ENCODE data around the gene STK39.

The STK39 gene

DNA sequence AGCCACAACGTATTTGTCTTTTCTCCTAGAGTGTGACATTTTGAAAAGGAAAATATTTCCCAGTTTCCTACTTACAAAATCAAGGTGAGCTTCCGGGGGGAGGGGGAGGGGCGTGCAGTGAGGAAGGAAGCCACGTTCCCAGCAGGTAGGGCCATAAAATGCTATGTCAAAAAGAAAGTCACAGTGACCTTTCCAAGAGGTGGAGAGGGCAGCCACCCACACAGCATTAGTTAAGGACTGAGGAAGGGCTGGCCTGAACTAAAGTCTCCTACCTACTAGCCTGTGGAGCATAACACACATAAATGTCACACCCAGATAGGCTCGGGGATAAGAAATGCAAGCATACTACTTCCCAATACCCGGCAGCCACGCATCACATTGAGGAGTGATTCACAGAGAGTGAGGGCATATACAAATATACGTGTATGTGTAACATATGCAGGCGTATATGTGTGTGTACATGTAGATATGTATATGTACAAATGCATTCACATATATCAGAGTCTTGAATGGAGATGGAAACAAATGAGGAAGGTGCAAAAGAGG is 191.1 kb downstream of the STK39 start:
- in situ Hi-C loops (cut with HindIII; ENCODE audit: low sequenced_read_pairs), result no loop called here
- H3K4me3 ChIP-seq (ENCODE audit: low read depth, low read length), result no peak overlapping the region
- TF ChIP-seq, protein P1, sequence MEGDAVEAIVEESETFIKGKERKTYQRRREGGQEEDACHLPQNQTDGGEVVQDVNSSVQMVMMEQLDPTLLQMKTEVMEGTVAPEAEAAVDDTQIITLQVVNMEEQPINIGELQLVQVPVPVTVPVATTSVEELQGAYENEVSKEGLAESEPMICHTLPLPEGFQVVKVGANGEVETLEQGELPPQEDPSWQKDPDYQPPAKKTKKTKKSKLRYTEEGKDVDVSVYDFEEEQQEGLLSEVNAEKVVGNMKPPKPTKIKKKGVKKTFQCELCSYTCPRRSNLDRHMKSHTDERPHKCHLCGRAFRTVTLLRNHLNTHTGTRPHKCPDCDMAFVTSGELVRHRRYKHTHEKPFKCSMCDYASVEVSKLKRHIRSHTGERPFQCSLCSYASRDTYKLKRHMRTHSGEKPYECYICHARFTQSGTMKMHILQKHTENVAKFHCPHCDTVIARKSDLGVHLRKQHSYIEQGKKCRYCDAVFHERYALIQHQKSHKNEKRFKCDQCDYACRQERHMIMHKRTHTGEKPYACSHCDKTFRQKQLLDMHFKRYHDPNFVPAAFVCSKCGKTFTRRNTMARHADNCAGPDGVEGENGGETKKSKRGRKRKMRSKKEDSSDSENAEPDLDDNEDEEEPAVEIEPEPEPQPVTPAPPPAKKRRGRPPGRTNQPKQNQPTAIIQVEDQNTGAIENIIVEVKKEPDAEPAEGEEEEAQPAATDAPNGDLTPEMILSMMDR (IDR thresholded peaks at IDR 0.05; ENCODE audit: low read depth, low read length, missing control alignments), result no peak
- DNase-seq (ENCODE audit: low read depth), result no peak

DNA sequence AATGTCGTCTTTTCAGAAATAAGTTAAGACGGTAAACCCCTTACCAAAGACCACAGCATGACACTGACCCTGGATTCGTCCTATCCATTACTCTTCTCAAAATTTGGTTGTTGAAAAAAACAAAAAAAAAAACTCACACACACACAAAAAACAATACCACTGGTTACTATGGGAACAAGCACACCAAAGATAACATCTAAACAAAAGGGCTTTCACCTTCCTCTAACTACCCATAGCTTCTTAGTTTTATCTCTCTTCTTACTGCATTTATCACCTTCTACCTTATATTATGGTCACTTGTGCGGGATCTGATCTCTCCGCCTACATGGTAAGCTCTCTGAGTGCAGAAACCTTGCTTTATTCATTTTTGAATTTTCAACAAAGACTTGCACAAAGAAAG is 192.7 kb downstream of the STK39 start:
- DNase-seq (ENCODE audit: low read depth), result no peak
- in situ Hi-C loops (cut with HindIII; ENCODE audit: low sequenced_read_pairs), result loop anchor here (5.0 kb wide), 1 partner anchor 47 kb away; no protein-coding TSS in a partner anchor
- no peak overlapping the region for H3K4me3 ChIP-seq (ENCODE audit: low read depth, low read length)
- TF ChIP-seq, protein P1 (IDR thresholded peaks at IDR 0.05; ENCODE audit: low read depth, low read length, missing control alignments), result no peak

- TF ChIP-seq, protein P1 (IDR thresholded peaks at IDR 0.05; ENCODE audit: low read depth, low read length, missing control alignments), result no peak
- H3K4me3 ChIP-seq (ENCODE audit: low read depth, low read length), result no peak overlapping the region
- no peak for DNase-seq (ENCODE audit: low read depth)
- in situ Hi-C loops (cut with HindIII; ENCODE audit: low sequenced_read_pairs), result loop anchor here (5.0 kb wide), 1 partner anchor 46 kb away; no protein-coding TSS in a partner anchor
Observed at GRCh38 chr2:168053676-168054075, 193.7 kb downstream of the STK39 start.

DNA sequence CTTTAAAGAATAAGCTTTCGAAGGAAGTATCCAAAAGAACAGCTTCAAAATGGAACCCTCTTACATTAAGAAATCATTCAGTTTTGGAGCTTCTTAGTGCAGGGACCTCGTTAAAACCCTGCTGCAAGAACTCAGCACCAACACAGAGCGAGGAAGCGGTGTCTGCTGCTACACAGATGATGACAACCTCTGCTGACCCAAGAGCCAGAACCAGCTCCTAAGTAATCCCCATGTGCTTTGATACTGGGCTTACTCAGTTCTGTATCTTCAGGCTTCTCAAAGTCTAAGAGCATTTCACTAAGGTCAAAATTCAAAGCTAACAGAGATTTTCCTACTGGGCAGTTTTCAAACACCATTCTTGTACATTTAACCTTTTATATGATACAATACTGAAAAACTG is 194.6 kb downstream of the STK39 start:
- in situ Hi-C loops (cut with HindIII; ENCODE audit: low sequenced_read_pairs), result loop anchor here (5.0 kb wide), 1 partner anchor 45 kb away; no protein-coding TSS in a partner anchor
- TF ChIP-seq, protein P1 (IDR thresholded peaks at IDR 0.05; ENCODE audit: low read depth, low read length, missing control alignments), result no peak
- no peak for DNase-seq (ENCODE audit: low read depth)
- H3K4me3 ChIP-seq (ENCODE audit: low read depth, low read length), result no peak overlapping the region

DNA sequence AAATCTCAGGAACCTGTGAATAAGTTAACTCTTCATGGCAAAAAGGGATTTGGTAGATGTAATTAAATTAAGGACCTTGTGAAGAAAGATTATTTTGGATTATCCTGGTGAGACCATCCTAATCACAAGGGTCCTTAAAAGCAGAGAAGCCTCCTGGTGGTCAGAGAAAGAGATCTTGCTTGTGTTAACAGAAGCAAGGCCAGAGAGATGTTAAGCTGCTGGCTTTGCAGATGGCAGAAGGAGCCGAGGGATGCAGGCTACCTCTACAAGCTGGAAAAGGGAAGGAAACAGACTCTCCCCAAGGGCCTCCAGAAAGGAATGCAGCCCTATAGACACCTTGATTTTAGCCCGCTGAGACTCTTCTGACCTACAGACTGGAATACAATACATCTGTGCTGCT is 197.0 kb downstream of the STK39 start:
- in situ Hi-C loops (cut with HindIII; ENCODE audit: low sequenced_read_pairs), result loop anchor here (5.0 kb wide), 1 partner anchor 43 kb away; no protein-coding TSS in a partner anchor
- no peak overlapping the region for H3K4me3 ChIP-seq (ENCODE audit: low read depth, low read length)
- DNase-seq (ENCODE audit: low read depth), result no peak
- TF ChIP-seq, protein P1 (IDR thresholded peaks at IDR 0.05; ENCODE audit: low read depth, low read length, missing control alignments), result no peak

DNA sequence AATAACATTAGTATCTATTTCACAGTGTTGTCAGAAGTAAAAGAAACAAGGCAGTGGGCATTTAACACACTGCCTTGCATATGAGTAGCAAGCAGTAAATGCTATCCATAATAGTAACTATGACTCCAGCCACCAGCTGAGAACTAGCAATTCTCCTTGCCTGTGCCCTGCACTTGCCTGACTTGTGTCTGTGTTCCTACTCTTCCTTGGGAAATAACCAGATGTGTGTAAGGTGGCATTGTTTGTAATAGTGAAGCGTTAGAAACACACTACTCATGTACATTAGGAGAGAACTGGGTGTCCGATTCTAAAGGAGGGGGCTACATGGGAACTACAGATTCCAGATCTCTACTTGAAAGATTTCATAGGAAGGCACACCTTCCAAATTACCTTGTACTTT is 197.8 kb downstream of the STK39 start:
- TF ChIP-seq, protein P1 (IDR thresholded peaks at IDR 0.05; ENCODE audit: low read depth, low read length, missing control alignments), result no peak
- no peak for DNase-seq (ENCODE audit: low read depth)
- in situ Hi-C loops (cut with HindIII; ENCODE audit: low sequenced_read_pairs), result loop anchor here (5.0 kb wide), 1 partner anchor 42 kb away; no protein-coding TSS in a partner anchor
- no peak overlapping the region for H3K4me3 ChIP-seq (ENCODE audit: low read depth, low read length)

Measured in astrocyte of the cerebellum (primary cell).